ENCODE results near the gene MALT1.

The MALT1 gene

DNA sequence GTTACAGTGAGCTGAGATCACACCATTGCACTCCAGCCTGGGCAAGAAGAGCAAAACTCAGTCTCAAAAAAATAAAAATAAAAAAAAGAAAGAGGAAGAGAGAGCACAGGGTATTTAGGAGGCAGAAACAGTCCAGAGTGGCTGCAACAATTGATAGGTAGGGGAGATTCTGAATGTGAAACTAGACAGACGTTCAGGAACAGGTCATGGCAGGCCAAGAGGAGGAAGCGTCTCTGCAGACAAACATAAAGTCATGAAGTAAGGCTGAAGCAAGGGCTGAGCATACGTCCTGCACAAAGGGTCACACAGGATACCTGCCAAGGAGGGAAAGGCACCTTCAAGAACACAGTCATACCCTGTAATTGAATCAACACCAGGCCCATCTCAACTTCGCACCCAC is 129.3 kb downstream of the MALT1 start:
- TF ChIP-seq, protein P1, sequence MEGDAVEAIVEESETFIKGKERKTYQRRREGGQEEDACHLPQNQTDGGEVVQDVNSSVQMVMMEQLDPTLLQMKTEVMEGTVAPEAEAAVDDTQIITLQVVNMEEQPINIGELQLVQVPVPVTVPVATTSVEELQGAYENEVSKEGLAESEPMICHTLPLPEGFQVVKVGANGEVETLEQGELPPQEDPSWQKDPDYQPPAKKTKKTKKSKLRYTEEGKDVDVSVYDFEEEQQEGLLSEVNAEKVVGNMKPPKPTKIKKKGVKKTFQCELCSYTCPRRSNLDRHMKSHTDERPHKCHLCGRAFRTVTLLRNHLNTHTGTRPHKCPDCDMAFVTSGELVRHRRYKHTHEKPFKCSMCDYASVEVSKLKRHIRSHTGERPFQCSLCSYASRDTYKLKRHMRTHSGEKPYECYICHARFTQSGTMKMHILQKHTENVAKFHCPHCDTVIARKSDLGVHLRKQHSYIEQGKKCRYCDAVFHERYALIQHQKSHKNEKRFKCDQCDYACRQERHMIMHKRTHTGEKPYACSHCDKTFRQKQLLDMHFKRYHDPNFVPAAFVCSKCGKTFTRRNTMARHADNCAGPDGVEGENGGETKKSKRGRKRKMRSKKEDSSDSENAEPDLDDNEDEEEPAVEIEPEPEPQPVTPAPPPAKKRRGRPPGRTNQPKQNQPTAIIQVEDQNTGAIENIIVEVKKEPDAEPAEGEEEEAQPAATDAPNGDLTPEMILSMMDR (IDR thresholded peaks at IDR 0.05; ENCODE audit: extremely low read depth, missing control alignments), result no peak
- peak; percentile 54 for DNase-seq (ENCODE audit: low spot score)

DNA sequence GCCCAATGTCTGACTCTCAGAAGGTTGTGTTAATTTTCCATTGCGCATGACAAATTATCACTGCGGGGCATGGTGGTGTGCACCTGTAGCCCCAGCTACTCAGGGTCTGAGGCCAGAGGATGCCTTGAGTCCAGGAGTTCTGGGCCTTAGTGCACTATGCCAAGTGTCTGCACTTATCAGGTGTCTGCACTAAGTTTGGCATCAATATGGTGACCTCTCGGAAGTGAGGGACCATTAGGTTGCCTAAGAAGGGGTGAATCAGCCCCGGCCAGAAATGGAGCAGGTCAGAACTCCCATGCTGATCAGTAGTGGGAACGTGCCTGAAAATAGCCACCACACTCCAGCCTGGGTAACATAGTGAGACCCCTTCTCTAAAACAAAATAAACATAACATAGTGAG is 131.7 kb downstream of the MALT1 start:
- TF ChIP-seq, protein P1 (IDR thresholded peaks at IDR 0.05; ENCODE audit: extremely low read depth, missing control alignments), result no peak
- no peak for DNase-seq (ENCODE audit: low spot score)

DNA sequence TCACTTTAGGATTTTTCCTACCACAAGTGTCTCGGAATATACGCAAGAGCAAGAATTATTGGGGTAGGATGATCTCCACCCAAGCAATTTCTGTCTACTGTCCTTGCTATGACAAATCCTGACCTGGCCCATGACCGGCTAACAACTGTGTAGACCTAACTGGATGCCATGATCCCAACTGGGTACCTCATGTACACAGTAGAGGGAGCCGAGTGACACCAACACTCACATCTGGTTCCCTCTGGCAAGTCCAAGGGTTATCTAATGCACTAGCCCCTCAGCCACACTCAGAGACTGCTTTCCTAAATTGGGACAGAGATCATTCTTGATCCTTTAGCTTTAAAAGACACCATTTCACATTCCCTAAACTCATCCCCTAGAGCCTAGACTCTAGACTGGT is 132.7 kb downstream of the MALT1 start:
- no peak for DNase-seq (ENCODE audit: low spot score)
- TF ChIP-seq, protein P1 (IDR thresholded peaks at IDR 0.05; ENCODE audit: extremely low read depth, missing control alignments), result no peak
